CD4-positive, alpha-beta T cell treated with Interleukin-4 for 1 hour (primary cell): ENCODE measurements around the gene CCDC9B.

Experiments used
- DNase-seq, 2 donors: peaks; one replicate each; pipeline ENCODE4 v3.0.0-alpha.2; 2020 to 2022

The CCDC9B gene

GRCh38 chr15:40344217-40344616 lies 3.5 kb upstream of the CCDC9B start:
- no peak for DNase-seq

- DNase-seq: no peak
These were observed 2.8 kb upstream of the CCDC9B start for GRCh38 chr15:40343512-40343911.

- no peak for DNase-seq
These were observed 1.9 kb upstream of the CCDC9B start for GRCh38 chr15:40342416-40343320.

- DNase-seq: no peak
These were observed 550 bp downstream of the CCDC9B start for GRCh38 chr15:40340038-40340739.

GRCh38 chr15:40339621-40339945 lies 1.2 kb downstream of the CCDC9B start:
- no peak for DNase-seq

- DNase-seq: no peak
These were observed 1.7 kb downstream of the CCDC9B start for GRCh38 chr15:40338921-40339620.

- peak; percentile 79 to 84 for DNase-seq
These were observed 2.6 kb downstream of the CCDC9B start for GRCh38 chr15:40338041-40338657.

- DNase-seq: no peak
These were observed 3.1 kb downstream of the CCDC9B start for GRCh38 chr15:40337597-40337996.

- peak; percentile 21 to 53 for DNase-seq
These were observed 4.0 kb downstream of the CCDC9B start for GRCh38 chr15:40336744-40337122.

GRCh38 chr15:40335938-40336743 lies 4.6 kb downstream of the CCDC9B start:
- no peak for DNase-seq

GRCh38 chr15:40334941-40335795 lies 5.6 kb downstream of the CCDC9B start:
- peak in 1 of 2 donors; percentile 46 for DNase-seq

- no peak for DNase-seq
These were observed 6.2 kb downstream of the CCDC9B start for GRCh38 chr15:40334541-40334940.

- DNase-seq: peak; percentile 65 to 88
These were observed 6.7 kb downstream of the CCDC9B start for GRCh38 chr15:40333922-40334492.

- DNase-seq: no peak
These were observed 8.5 kb downstream of the CCDC9B start for GRCh38 chr15:40332113-40332781.

- no peak for DNase-seq
These were observed 9.1 kb downstream of the CCDC9B start for GRCh38 chr15:40331637-40332036.

- no peak for DNase-seq
These were observed 9.7 kb downstream of the CCDC9B start for GRCh38 chr15:40331026-40331425.

GRCh38 chr15:40330368-40330836 lies 10.3 kb downstream of the CCDC9B start:
- DNase-seq: no peak

GRCh38 chr15:40329804-40330203 lies 10.9 kb downstream of the CCDC9B start:
- no peak for DNase-seq

- no peak for DNase-seq
These were observed 12.0 kb downstream of the CCDC9B start for GRCh38 chr15:40328751-40329150.

- no peak for DNase-seq
These were observed 12.6 kb downstream of the CCDC9B start for GRCh38 chr15:40328176-40328575.
